ENCODE measurements around the gene NME5.
A peak's percentile ranks its signal among the peaks of the same experiment; 100 is the strongest.

The NME5 gene

DNA sequence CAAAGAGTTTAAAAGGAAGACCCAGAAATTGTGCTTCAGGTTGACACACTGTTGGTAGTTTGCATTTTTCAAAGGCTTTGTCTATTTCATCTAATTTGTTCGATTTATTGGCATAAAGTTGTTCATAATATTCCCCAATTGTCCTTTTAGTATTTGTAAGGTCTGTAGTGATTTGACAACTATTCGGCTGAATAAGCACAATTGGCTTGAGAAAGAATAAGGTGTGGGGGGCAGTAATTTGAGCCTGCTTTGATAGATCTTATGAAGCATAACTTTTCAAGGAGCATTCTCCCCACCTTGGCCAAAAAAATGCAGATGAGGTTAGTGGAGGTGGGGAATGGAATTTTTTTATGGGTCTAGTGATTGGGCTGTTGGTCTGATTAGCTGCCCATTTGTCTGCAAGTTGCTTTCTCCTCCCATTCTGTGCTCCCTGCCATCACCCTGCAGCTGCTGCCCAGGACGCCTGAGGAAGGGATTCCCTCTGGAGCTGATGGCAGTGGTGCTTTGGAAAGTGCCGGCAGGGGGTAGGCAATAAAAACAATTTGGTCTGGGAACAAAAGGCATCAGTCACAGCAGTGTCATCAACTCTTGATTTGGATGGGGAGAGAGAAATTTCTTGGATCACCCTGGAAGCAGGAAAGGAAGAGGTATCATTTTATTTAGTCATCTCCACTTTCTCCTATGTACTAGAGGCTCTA lies 28.8 kb downstream of the NME5 start:
- H3K4me1 ChIP-seq (ENCODE audit: insufficient read depth, low read length): peaks cover 11% of the 10 kb centered on the region
- H3K9ac ChIP-seq (ENCODE audit: low read depth, low read length): no peak overlapping the region
- H3K36me3 ChIP-seq (ENCODE audit: insufficient read depth, low read length): no peaks in the 10 kb centered on the region
- no peaks in the 10 kb centered on the region for H3K9me3 ChIP-seq (ENCODE audit: control insufficient read depth, insufficient read depth, low read length)

DNA sequence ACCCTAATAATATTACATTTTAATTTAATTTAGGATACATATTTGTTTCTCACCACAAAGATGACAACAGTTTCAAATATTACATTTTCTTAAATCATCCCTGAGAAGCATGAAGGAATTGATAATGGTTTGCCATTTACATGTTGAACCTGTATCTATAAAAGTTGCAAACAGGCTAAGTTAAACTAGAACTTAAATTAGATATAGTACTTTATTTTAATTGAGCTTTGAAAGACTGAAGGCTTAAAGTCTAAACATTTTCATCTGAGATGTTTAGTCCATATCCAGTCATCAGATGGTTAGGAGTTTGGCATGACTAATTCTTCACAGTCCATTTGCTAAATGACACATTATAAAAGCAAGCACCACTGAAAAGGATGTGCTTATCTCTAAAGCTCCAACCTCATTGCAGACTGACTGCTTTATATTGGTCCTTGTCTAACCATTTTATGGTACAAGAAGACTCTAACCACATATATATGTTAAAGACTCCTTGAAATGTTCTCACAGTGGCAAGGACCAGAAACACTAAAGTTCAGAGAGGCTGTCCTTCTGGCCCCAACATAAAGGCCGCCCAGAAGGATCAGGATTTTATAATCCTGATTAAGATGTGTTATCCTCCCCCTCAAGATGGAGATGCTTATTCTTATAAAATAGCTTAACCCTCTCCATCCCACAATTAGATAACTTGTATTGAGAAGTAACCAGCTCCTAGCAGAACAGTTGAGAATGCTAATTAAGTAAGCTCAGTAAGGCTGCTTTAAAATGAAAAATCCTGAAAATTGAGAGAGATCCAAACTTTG lies 29.6 kb downstream of the NME5 start:
- Histone ChIP-seq H3K4me1 (ENCODE audit: insufficient read depth, low read length) (peaks cover 11% of the 10 kb centered on the region), H3K36me3 (ENCODE audit: insufficient read depth, low read length) (no peaks in the 10 kb centered on the region), H3K9me3 (ENCODE audit: control insufficient read depth, insufficient read depth, low read length) (no peaks in the 10 kb centered on the region), H3K9ac (ENCODE audit: low read depth, low read length) (no peak overlapping the region)

DNA sequence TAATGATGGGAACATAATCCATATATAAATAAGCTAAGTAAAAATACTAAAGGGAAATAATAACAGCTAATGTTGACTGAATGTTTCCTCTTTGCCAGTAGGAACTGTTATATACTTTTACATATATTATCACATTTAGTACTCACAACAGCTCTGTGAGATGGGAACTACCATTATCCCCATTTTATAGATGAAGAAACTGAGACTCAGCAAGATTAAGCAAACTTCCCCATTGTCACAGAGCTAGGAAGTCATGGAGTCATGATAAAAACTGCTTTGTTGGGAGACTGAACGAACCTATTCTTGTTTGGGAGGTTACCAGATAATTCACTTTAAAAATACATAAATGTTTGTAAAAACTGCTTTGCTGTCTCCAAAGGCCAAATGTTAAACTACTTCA lies 32.0 kb downstream of the NME5 start:
- Histone ChIP-seq H3K36me3 (ENCODE audit: insufficient read depth, low read length) (no peaks in the 10 kb centered on the region), H3K9ac (ENCODE audit: low read depth, low read length) (no peak overlapping the region), H3K4me1 (ENCODE audit: insufficient read depth, low read length) (peaks cover 18% of the 10 kb centered on the region), H3K9me3 (ENCODE audit: control insufficient read depth, insufficient read depth, low read length) (no peaks in the 10 kb centered on the region)

GRCh38 chr5:138105709-138106108 lies 33.5 kb downstream of the NME5 start:
- peaks cover 15% of the 10 kb centered on the region for H3K4me1 ChIP-seq (ENCODE audit: insufficient read depth, low read length)
- H3K9ac ChIP-seq (ENCODE audit: low read depth, low read length): no peak overlapping the region
- H3K36me3 ChIP-seq (ENCODE audit: insufficient read depth, low read length): no peaks in the 10 kb centered on the region
- no peaks in the 10 kb centered on the region for H3K9me3 ChIP-seq (ENCODE audit: control insufficient read depth, insufficient read depth, low read length)

GRCh38 chr5:138103319-138103637 lies 36.0 kb downstream of the NME5 start:
- peaks cover 7% of the 10 kb centered on the region for H3K4me1 ChIP-seq (ENCODE audit: insufficient read depth, low read length)

GRCh38 chr5:138102454-138103318 lies 36.5 kb downstream of the NME5 start:
- no peaks in the 10 kb centered on the region for H3K36me3 ChIP-seq (ENCODE audit: insufficient read depth, low read length)
- H3K9ac ChIP-seq (ENCODE audit: low read depth, low read length): no peak overlapping the region
- H3K4me1 ChIP-seq (ENCODE audit: insufficient read depth, low read length): peaks cover 7% of the 10 kb centered on the region
- H3K9me3 ChIP-seq (ENCODE audit: control insufficient read depth, insufficient read depth, low read length): no peaks in the 10 kb centered on the region

More at GRCh38 chr5:138103319-138103637, 36.0 kb downstream of the NME5 start:
- no peaks in the 10 kb centered on the region for H3K9me3 ChIP-seq (ENCODE audit: control insufficient read depth, insufficient read depth, low read length)
- no peaks in the 10 kb centered on the region for H3K36me3 ChIP-seq (ENCODE audit: insufficient read depth, low read length)
- H3K9ac ChIP-seq (ENCODE audit: low read depth, low read length): no peak overlapping the region

DNA sequence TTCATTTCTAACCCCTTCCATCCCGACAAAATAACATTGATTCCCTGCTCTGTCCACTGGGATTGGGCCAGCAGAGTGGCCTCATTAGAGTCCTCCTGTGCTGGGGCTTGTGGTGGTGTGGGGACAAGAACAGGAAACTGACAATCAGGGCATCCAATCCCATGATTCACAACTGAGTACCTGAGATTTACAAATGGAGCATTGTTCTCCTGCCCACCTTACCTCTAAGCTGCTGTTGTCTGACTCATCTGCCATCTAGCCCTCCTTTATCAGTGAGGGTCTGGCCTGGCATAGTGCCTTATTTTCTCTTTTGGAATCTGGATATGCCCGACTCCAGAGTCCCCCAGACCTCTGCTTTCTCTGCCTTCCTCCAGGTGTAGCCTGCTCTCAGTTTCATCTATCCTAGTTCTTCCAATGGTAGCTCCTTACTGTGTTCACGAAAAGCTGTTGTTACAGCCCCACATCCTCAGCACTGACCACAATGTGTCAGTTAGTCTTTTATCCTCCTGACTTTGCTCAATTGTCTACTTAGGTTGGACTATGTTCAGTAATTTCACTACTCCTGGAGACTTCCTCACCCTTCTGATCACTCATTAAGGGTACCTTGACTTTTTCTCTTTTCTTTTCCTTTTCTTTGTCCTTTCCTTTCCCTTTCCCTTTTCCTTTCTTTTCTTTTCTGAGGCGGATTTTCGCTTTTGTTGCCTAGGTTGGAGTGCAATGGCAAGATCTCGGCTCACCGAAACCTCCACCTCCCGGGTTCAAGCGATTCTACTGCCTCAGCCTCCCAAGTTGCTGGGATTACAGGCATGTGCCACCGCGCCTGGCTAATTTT lies 42.0 kb downstream of the NME5 start:
- Histone ChIP-seq H3K4me1 (ENCODE audit: insufficient read depth, low read length) (peaks cover 39% of the 10 kb centered on the region), H3K36me3 (ENCODE audit: insufficient read depth, low read length) (no peaks in the 10 kb centered on the region), H3K9ac (ENCODE audit: low read depth, low read length) (no peak overlapping the region), H3K9me3 (ENCODE audit: control insufficient read depth, insufficient read depth, low read length) (no peaks in the 10 kb centered on the region)

- Histone ChIP-seq H3K4me1 (ENCODE audit: insufficient read depth, low read length) (peaks cover 46% of the 10 kb centered on the region), H3K9me3 (ENCODE audit: control insufficient read depth, insufficient read depth, low read length) (no peaks in the 10 kb centered on the region), H3K9ac (ENCODE audit: low read depth, low read length) (no peak overlapping the region), H3K36me3 (ENCODE audit: insufficient read depth, low read length) (no peaks in the 10 kb centered on the region)
Observed at GRCh38 chr5:138096363-138096762, 42.9 kb downstream of the NME5 start.

GRCh38 chr5:138095100-138095907 lies 43.9 kb downstream of the NME5 start:
- Histone ChIP-seq H3K9ac (ENCODE audit: low read depth, low read length) (peak overlapping the region; percentile 13; the same call in 1 of the 2 replicates), H3K4me1 (ENCODE audit: insufficient read depth, low read length) (peaks cover 49% of the 10 kb centered on the region), H3K36me3 (ENCODE audit: insufficient read depth, low read length) (no peaks in the 10 kb centered on the region), H3K9me3 (ENCODE audit: control insufficient read depth, insufficient read depth, low read length) (no peaks in the 10 kb centered on the region)

- no peaks in the 10 kb centered on the region for H3K9me3 ChIP-seq (ENCODE audit: control insufficient read depth, insufficient read depth, low read length)
- H3K36me3 ChIP-seq (ENCODE audit: insufficient read depth, low read length): no peaks in the 10 kb centered on the region
- H3K9ac ChIP-seq (ENCODE audit: low read depth, low read length): no peak overlapping the region
- peaks cover 49% of the 10 kb centered on the region for H3K4me1 ChIP-seq (ENCODE audit: insufficient read depth, low read length)
Observed at GRCh38 chr5:138093036-138093435, 46.2 kb downstream of the NME5 start.

GRCh38 chr5:138092301-138092700 lies 46.9 kb downstream of the NME5 start:
- Histone ChIP-seq H3K4me1 (ENCODE audit: insufficient read depth, low read length) (peaks cover 47% of the 10 kb centered on the region), H3K36me3 (ENCODE audit: insufficient read depth, low read length) (no peaks in the 10 kb centered on the region), H3K9me3 (ENCODE audit: control insufficient read depth, insufficient read depth, low read length) (no peaks in the 10 kb centered on the region), H3K9ac (ENCODE audit: low read depth, low read length) (no peak overlapping the region)

- H3K9ac ChIP-seq (ENCODE audit: low read depth, low read length): no peak overlapping the region
Observed at GRCh38 chr5:138091685-138092084, 47.5 kb downstream of the NME5 start.

GRCh38 chr5:138083702-138084101 lies 55.5 kb downstream of the NME5 start, which contains the start of gene WNT8A:
TSS of gene WNT8A (plus strand) at chr5:138084033. CDS start at chr5:138084128, 95 bp downstream.
- Histone ChIP-seq H3K9me3 (ENCODE audit: control insufficient read depth, insufficient read depth, low read length) (no peaks in the 10 kb centered on the region; the same call in 1 of the 2 replicates), H3K36me3 (ENCODE audit: insufficient read depth, low read length) (no peaks in the 10 kb centered on the region), H3K4me1 (ENCODE audit: insufficient read depth, low read length) (peaks cover 3% of the 10 kb centered on the region; the same call in 1 of the 2 replicates), H3K9ac (ENCODE audit: low read depth, low read length) (no peak within 1 kb of the TSS)

More at GRCh38 chr5:138091685-138092084, 47.5 kb downstream of the NME5 start:
- no peaks in the 10 kb centered on the region for H3K9me3 ChIP-seq (ENCODE audit: control insufficient read depth, insufficient read depth, low read length)
- H3K4me1 ChIP-seq (ENCODE audit: insufficient read depth, low read length): peaks cover 43% of the 10 kb centered on the region
- no peaks in the 10 kb centered on the region for H3K36me3 ChIP-seq (ENCODE audit: insufficient read depth, low read length)

Measured in ES-I3 (cell line).